GM12878 (cell line): ENCODE data around the gene SNRPD2. TPM values are rescaled to one million over a fixed set of nuclear protein-coding genes. Genes with fewer than 3 reads are reported as not detected.
A peak's percentile ranks its signal among the peaks of the same experiment; 100 is the strongest.
"Not testable (repeated sequence)": the region's sequence is repeated elsewhere in the genome, so short reads cannot be mapped to it uniquely, and the experiment has no call there.

ENCODE experiments used
- ATAC-seq: fragments of 200-7000 bp; cut with Tn5 transposase; 3 replicates; pipeline ENCODE4 v1.9.1; 2020; ENCODE audit warnings: mild to moderate bottlenecking, moderate library complexity
- BruUV-seq: library from RNA; stranded (reverse); fragments of 400-500 nt; replicated peaks from 2 replicates; lab custom pipeline; 2021; lab: Mats Ljungman, UMichigan
- CTCF ChIA-PET: fragments of 300-600 bp; sonication (Branson Sonifier 250); formaldehyde crosslinking; extraction: SDS; loops from one replicate; lab custom pipeline; 2021; ENCODE audit warnings: inconsistent platforms; lab: Yijun Ruan, JAX
- POLR2A ChIA-PET: fragments of 350-600 bp; formaldehyde crosslinking; extraction: SDS; loops from one replicate; lab custom pipeline; 2021; ENCODE audit warnings: inconsistent platforms; lab: Charles Lee
- RAD21 ChIA-PET: fragments of 300-600 bp; sonication (Branson Sonifier 250); formaldehyde crosslinking; loops from one replicate; lab custom pipeline; 2023; ENCODE audit warnings: antibody characterized with exemption; ENCODE audit not compliant: unreplicated experiment; lab: Charles Lee
- SMC1A ChIA-PET: fragments of 300-600 bp; sonication (Branson Sonifier 250); formaldehyde crosslinking; loops from one replicate; lab custom pipeline; 2023; ENCODE audit not compliant: unreplicated experiment, uncharacterized antibody; lab: Charles Lee
- DNase-seq: peaks from one replicate; pipeline ENCODE4 v3.0.0-alpha.2; 2011; ENCODE audit warnings: low read depth, low spot score
- FAIRE-seq: peaks from 3 replicates; lab custom pipeline; 2011; peaks lifted over from hg19 to GRCh38; lab: Jason Lieb, UNC
- H2AFZ ChIP-seq: 2 replicates; pipeline ENCODE4 v1.6.0; 2011; ENCODE audit warnings: low read depth, low read length, control low read depth; ENCODE audit not compliant: control insufficient read depth
- H3K27ac ChIP-seq: 2 replicates; pipeline ENCODE4 v1.5.1; 2011; ENCODE audit warnings: control low read depth; ENCODE audit not compliant: control insufficient read depth, insufficient read depth
- H3K27me3 ChIP-seq, 2 experiments: replicated peaks in 1 of 2; 2 replicates each; pipeline versions ENCODE4 v1.6.0 to v1.6.1; 2011; ENCODE audit warnings: low read length in 1 of 2; ENCODE audit not compliant: control insufficient read depth in 2 of 2, insufficient read depth in 2 of 2
- H3K36me3 ChIP-seq, 2 experiments: 2 replicates each; pipeline ENCODE4 v1.5.1; 2011; ENCODE audit warnings: low read length in 1 of 2; ENCODE audit not compliant: control insufficient read depth in 2 of 2, insufficient read depth in 2 of 2
- H3K4me1 ChIP-seq: 2 replicates; pipeline ENCODE4 v1.6.1; 2011; ENCODE audit warnings: mild to moderate bottlenecking, low read length, moderate library complexity, mixed read lengths; ENCODE audit not compliant: control insufficient read depth, insufficient read depth
- H3K4me2 ChIP-seq: 2 replicates; pipeline ENCODE4 v1.6.0; 2011; ENCODE audit warnings: control low read depth; ENCODE audit not compliant: control insufficient read depth, insufficient read depth
- H3K4me3 ChIP-seq: fragments of 200-600 bp; sonication (generic); 2 replicates; pipeline ENCODE4 v1.5.1; 2016
- H3K79me2 ChIP-seq: 2 replicates; pipeline ENCODE4 v1.6.0; 2011; ENCODE audit warnings: low read length; ENCODE audit not compliant: control insufficient read depth, insufficient read depth
- H3K9ac ChIP-seq: 2 replicates; pipeline ENCODE4 v1.8.0; 2011; ENCODE audit warnings: low read length, control low read depth, mixed read lengths; ENCODE audit not compliant: control insufficient read depth, insufficient read depth
- H3K9me3 ChIP-seq: replicated peaks from 3 replicates; pipeline ENCODE4 v1.5.1; 2011; ENCODE audit warnings: mild to moderate bottlenecking, low read length; ENCODE audit not compliant: control insufficient read depth, insufficient read depth
- H4K20me1 ChIP-seq: 2 replicates; pipeline ENCODE4 v1.6.0; 2011; ENCODE audit not compliant: control insufficient read depth, insufficient read depth
- ATF7 ChIP-seq: fragments of 450-650 bp; IDR thresholded peaks from 2 replicates; pipeline ENCODE4 v1.6.1; 2016; ENCODE audit warnings: low read depth, mild to moderate bottlenecking
- CBFB ChIP-seq: IDR thresholded peaks from 2 replicates; pipeline ENCODE4 v1.6.1; 2016; ENCODE audit warnings: antibody characterized with exemption, low read depth
- ETV6 ChIP-seq, 2 experiments: fragments of 450-650 bp in 1 of 2; IDR thresholded peaks in 1 of 2; conservative IDR thresholded peaks in 1 of 2; 2 replicates each; pipeline ENCODE4 v1.6.1; 2014; ENCODE audit warnings: antibody characterized with exemption in 1 of 2, borderline replicate concordance in 1 of 2, low read depth in 1 of 2, mild to moderate bottlenecking in 1 of 2, moderate library complexity in 1 of 2
- POLR2A ChIP-seq: IDR thresholded peaks from 2 replicates; pipeline ENCODE4 v1.6.1; 2011; ENCODE audit warnings: low read depth, mild to moderate bottlenecking, low read length
- POLR2AphosphoS2 ChIP-seq: IDR thresholded peaks from 2 replicates; pipeline ENCODE4 v1.6.1; 2011; ENCODE audit warnings: low read depth, mild to moderate bottlenecking, low read length, improper control_type of control experiment, moderate library complexity
- RAD21 ChIP-seq: IDR thresholded peaks from 2 replicates; pipeline ENCODE4 v1.6.1; 2011; ENCODE audit warnings: mild to moderate bottlenecking, low read depth, low read length, moderate library complexity; ENCODE audit not compliant: insufficient read depth
- SPI1 ChIP-seq: IDR thresholded peaks from 2 replicates; pipeline ENCODE4 v1.6.1; 2011; ENCODE audit warnings: low read depth, mild to moderate bottlenecking, low read length, moderate library complexity, borderline replicate concordance; ENCODE audit not compliant: insufficient read depth
- WGBS: methylation state at CpG from one replicate; pipeline ENCODE4 v1.1.6; 2016; ENCODE audit warnings: low lambda C conversion rate; ENCODE audit not compliant: insufficient replicate concordance, insufficient coverage; ENCODE audit errors: missing lambda C conversion rate; 5-methylcytosine and 5-hydroxymethylcytosine counted together
- in situ Hi-C: fragments of 300-500 bp; cut with MboI; formaldehyde crosslinking; loops from 9 replicates; pipeline ENCODE4 v1.14.3; 2018; ENCODE audit warnings: mixed read lengths
- intact Hi-C: fragments of 100-400 bp; cut with micrococcal nuclease; formaldehyde crosslinking; loops from one replicate; pipeline ENCODE4 v1.14.2; 2022; ENCODE audit not compliant: unreplicated experiment
- polyA plus RNA-seq, 11 experiments: library from polyadenylated mRNA; depleted of rRNA in 4 of 11; unstranded in 6 of 11; stranded (reverse) in 5 of 11; fragments of >200 nt; fragmentation: Nextera tagmentation in 4 of 11; fragmentation: Illumina TruSeq in 1 of 11; extraction: Ambion mirVana in 4 of 11; extraction: Trizol in 1 of 11; gene quantifications; 1 replicate in 1 of 11; 2 replicates in 10 of 11; pipeline versions ENCODE4 v1.2.1 to v1.2.3, GENCODE V29; 2011 to 2016; ENCODE audit warnings: inconsistent platforms in 2 of 11, missing spikeins in 2 of 11, low read depth in 1 of 11
- total RNA-seq, 4 experiments: library from RNA; depleted of rRNA in 3 of 4; stranded (reverse); fragments of >200 nt in 3 of 4; fragmentation: Illumina TruSeq in 1 of 4; extraction: Trizol in 1 of 4; gene quantifications; 2 replicates each; pipeline versions ENCODE4 v1.2.1 to v1.2.3, GENCODE V29; 2013 to 2021
- TF ChIP-seq, protein P1 (sequence below): IDR thresholded peaks from 2 replicates; pipeline ENCODE4 v1.6.1; 2012; ENCODE audit warnings: improper control_type of control experiment, low read depth, low read length; ENCODE audit not compliant: insufficient replicate concordance

SNRPD2 gene
- total and polyA plus RNA-seq, 10 of the 15 experiments (the other 5 are each of a cell fraction or from before 2014, with no cell fraction given) = 526 to 3,621 (median 951) TPM

DNA sequence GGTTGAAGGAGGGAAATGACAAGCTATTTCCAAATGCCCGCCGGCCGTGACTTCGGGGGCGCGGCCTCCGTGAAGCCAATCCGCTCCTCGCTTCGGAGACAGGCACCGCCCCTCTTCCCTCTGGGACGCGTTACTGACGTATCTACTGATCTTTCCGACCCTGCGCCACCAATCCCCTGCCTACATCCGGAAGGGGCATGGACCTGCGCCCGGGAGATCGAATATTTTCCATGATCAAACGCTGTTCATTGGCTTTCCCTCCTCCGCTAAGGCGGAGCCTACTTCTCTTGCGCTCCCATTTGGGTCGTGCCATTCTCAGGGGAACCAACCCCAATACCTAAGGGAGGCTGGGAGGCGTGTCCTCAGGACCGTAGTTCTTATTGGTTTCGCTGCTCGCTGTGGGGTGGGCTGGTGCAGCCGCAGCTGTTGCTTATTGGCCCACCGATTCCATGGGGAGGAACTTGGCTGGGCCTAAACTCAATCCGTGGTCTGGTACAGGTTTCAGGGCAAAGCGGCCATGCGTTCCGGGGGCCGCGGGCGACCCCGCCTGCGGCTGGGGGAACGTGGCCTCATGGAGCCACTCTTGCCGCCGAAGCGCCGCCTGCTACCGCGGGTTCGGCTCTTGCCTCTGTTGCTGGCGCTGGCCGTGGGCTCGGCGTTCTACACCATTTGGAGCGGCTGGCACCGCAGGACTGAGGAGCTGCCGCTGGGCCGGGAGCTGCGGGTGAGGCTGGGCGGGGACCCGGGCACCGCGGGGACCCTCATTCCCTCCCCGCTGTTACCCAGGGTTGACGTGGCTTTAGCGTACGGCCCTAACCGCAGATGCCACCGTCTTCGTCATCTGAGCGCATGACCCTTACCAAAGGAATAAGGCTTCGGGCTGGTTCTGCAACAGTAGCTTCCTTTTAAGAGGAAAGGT, 693 bp upstream of the SNRPD2 start, which contains the start of gene QPCTL (continued):
- TF ChIP-seq RAD21 = no peak

GRCh38 chr19:45687599-45687998, 4.2 kb downstream of the SNRPD2 start:
- in situ Hi-C loops = no loop called here
- ChIA-PET POLR2A (interaction anchor here (0.6 to 0.7 kb wide), 2 partner anchors 14 to 18 kb away, joined by 3 read pairs; no protein-coding TSS in a partner anchor), CTCF (interaction anchor here (0.6 to 3.8 kb wide), 4 partner anchors 8 to 184 kb away, joined by 3 to 22 read pairs (median 4); no protein-coding TSS in a partner anchor), SMC1A (interaction anchor here (2.1 to 2.4 kb wide), 2 partner anchors 11 to 30 kb away, joined by 5 to 9 read pairs; no protein-coding TSS in a partner anchor), RAD21 (no interaction called here)
- ATAC-seq (no peak), FAIRE-seq (no peak), DNase-seq (no peak)
- Histone ChIP-seq H3K9ac (no peak overlapping the region), H3K36me3 (peaks cover 10 to 19% of the 10 kb centered on the region in 2 experiments), H4K20me1 (no peaks in the 10 kb centered on the region; the same call in 1 of the 2 replicates), H3K4me3 (no peak overlapping the region), H2AFZ (no peak overlapping the region), H3K9me3 (no peaks in the 10 kb centered on the region), H3K4me2 (no peak overlapping the region), H3K27me3 (no peaks in the 10 kb centered on the region), H3K4me1 (peaks cover 3% of the 10 kb centered on the region), H3K79me2 (peaks cover 17% of the 10 kb centered on the region), H3K27ac (no peak overlapping the region)
- 87% methylated on average over 9 of the region's 9 CpGs for WGBS
- intact Hi-C loops = no loop called here
- no TSS peak for BruUV-seq
- TF ChIP-seq, protein P1, sequence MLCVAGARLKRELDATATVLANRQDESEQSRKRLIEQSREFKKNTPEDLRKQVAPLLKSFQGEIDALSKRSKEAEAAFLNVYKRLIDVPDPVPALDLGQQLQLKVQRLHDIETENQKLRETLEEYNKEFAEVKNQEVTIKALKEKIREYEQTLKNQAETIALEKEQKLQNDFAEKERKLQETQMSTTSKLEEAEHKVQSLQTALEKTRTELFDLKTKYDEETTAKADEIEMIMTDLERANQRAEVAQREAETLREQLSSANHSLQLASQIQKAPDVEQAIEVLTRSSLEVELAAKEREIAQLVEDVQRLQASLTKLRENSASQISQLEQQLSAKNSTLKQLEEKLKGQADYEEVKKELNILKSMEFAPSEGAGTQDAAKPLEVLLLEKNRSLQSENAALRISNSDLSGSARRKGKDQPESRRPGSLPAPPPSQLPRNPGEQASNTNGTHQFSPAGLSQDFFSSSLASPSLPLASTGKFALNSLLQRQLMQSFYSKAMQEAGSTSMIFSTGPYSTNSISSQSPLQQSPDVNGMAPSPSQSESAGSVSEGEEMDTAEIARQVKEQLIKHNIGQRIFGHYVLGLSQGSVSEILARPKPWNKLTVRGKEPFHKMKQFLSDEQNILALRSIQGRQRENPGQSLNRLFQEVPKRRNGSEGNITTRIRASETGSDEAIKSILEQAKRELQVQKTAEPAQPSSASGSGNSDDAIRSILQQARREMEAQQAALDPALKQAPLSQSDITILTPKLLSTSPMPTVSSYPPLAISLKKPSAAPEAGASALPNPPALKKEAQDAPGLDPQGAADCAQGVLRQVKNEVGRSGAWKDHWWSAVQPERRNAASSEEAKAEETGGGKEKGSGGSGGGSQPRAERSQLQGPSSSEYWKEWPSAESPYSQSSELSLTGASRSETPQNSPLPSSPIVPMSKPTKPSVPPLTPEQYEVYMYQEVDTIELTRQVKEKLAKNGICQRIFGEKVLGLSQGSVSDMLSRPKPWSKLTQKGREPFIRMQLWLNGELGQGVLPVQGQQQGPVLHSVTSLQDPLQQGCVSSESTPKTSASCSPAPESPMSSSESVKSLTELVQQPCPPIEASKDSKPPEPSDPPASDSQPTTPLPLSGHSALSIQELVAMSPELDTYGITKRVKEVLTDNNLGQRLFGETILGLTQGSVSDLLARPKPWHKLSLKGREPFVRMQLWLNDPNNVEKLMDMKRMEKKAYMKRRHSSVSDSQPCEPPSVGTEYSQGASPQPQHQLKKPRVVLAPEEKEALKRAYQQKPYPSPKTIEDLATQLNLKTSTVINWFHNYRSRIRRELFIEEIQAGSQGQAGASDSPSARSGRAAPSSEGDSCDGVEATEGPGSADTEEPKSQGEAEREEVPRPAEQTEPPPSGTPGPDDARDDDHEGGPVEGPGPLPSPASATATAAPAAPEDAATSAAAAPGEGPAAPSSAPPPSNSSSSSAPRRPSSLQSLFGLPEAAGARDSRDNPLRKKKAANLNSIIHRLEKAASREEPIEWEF = no peak
- TF ChIP-seq POLR2AphosphoS2 (no peak), CBFB (no peak), ETV6 (conservative IDR thresholded peaks at IDR 0.05 in 1 of 2, IDR thresholded peaks at IDR 0.05 in 1 of 2; ENCODE audit: borderline replicate concordance in 1 of 2, low read depth in 1 of 2) (no peak), POLR2A (peak; percentile 59), ATF7 (no peak), SPI1 (no peak)

GRCh38 chr19:45685045-45685444, 6.7 kb downstream of the SNRPD2 start:
- DNase-seq, H3K9me3 ChIP-seq, in situ Hi-C loops, FAIRE-seq, H3K4me3 ChIP-seq, intact Hi-C loops, H3K27me3 ChIP-seq, H3K4me1 ChIP-seq, CTCF ChIA-PET, H2AFZ ChIP-seq, H3K9ac ChIP-seq, ATAC-seq, H4K20me1 ChIP-seq, H3K79me2 ChIP-seq, H3K4me2 ChIP-seq, H3K27ac ChIP-seq, RAD21 ChIA-PET, BruUV-seq: not testable (repeated sequence)
- ChIA-PET SMC1A (interaction anchor here (0.9 to 1.9 kb wide), 2 partner anchors 14 to 114 kb away, joined by 3 to 6 read pairs; no protein-coding TSS in a partner anchor), POLR2A (interaction anchor here (0.5 to 1.7 kb wide), 3 partner anchors 14 to 318 kb away, joined by 3 to 7 read pairs (median 4); no protein-coding TSS in a partner anchor)
- WGBS = 90% methylated on average over 9 of the region's 11 CpGs
- peaks cover 10 to 19% of the 10 kb centered on the region in 2 experiments for H3K36me3 ChIP-seq
